Measurements from ENCODE around the gene LIMK2.

LIMK2 gene

GRCh38 chr22:31279821-31280505 is 67.9 kb downstream of the LIMK2 start:
- no peaks in the 10 kb centered on the region for H3K9me3 ChIP-seq (ENCODE audit: control insufficient read depth, low read length)
- no peaks in the 10 kb centered on the region for H3K27me3 ChIP-seq (ENCODE audit: control insufficient read depth, insufficient read depth, low read length, poor library complexity, severe bottlenecking)
- no peak overlapping the region for H3K27ac ChIP-seq (ENCODE audit: insufficient read depth, low read depth, low read length, poor library complexity, severe bottlenecking)
- H3K36me3 ChIP-seq (ENCODE audit: control insufficient read depth, insufficient read depth, low read length), result peaks cover 12% of the 10 kb centered on the region
- peaks cover 2% of the 10 kb centered on the region for H3K4me1 ChIP-seq (ENCODE audit: control insufficient read depth, insufficient read depth, low read length)
- H3K4me3 ChIP-seq (ENCODE audit: insufficient read depth, low read depth, low read length), result no peak overlapping the region

GRCh38 chr22:31281733-31282132 is 69.6 kb downstream of the LIMK2 start:
- WGBS, 2 experiments, result 81 to 89% methylated on average over 4 of the region's 4 CpGs

GRCh38 chr22:31282748-31283468 is 70.8 kb downstream of the LIMK2 start:
- Histone ChIP-seq H3K4me1 (ENCODE audit: control insufficient read depth, insufficient read depth, low read length) (peaks cover 3% of the 10 kb centered on the region), H3K9me3 (ENCODE audit: control insufficient read depth, low read length) (no peaks in the 10 kb centered on the region), H3K4me3 (ENCODE audit: insufficient read depth, low read depth, low read length) (no peak overlapping the region), H3K36me3 (ENCODE audit: control insufficient read depth, insufficient read depth, low read length) (no peaks in the 10 kb centered on the region), H3K27ac (ENCODE audit: insufficient read depth, low read depth, low read length, poor library complexity, severe bottlenecking) (no peak overlapping the region), H3K27me3 (ENCODE audit: control insufficient read depth, insufficient read depth, low read length, poor library complexity, severe bottlenecking) (no peaks in the 10 kb centered on the region)
- 79 to 83% methylated on average over 8 of the region's 8 CpGs for WGBS, 2 experiments

More at GRCh38 chr22:31281733-31282132, 69.6 kb downstream of the LIMK2 start:
- Histone ChIP-seq H3K4me3 (ENCODE audit: insufficient read depth, low read depth, low read length) (no peak overlapping the region), H3K27ac (ENCODE audit: insufficient read depth, low read depth, low read length, poor library complexity, severe bottlenecking) (no peak overlapping the region), H3K27me3 (ENCODE audit: control insufficient read depth, insufficient read depth, low read length, poor library complexity, severe bottlenecking) (no peaks in the 10 kb centered on the region), H3K36me3 (ENCODE audit: control insufficient read depth, insufficient read depth, low read length) (peaks cover 2% of the 10 kb centered on the region), H3K9me3 (ENCODE audit: control insufficient read depth, low read length) (no peaks in the 10 kb centered on the region), H3K4me1 (ENCODE audit: control insufficient read depth, insufficient read depth, low read length) (peaks cover 3% of the 10 kb centered on the region)

- Histone ChIP-seq H3K4me1 (ENCODE audit: control insufficient read depth, insufficient read depth, low read length) (peaks cover 3% of the 10 kb centered on the region), H3K4me3 (ENCODE audit: insufficient read depth, low read depth, low read length) (no peak overlapping the region), H3K27me3 (ENCODE audit: control insufficient read depth, insufficient read depth, low read length, poor library complexity, severe bottlenecking) (peaks cover 11% of the 10 kb centered on the region), H3K9me3 (ENCODE audit: control insufficient read depth, low read length) (no peaks in the 10 kb centered on the region), H3K27ac (ENCODE audit: insufficient read depth, low read depth, low read length, poor library complexity, severe bottlenecking) (no peak overlapping the region), H3K36me3 (ENCODE audit: control insufficient read depth, insufficient read depth, low read length) (no peaks in the 10 kb centered on the region)
- WGBS, 2 experiments, result 49 to 57% methylated on average over 3 of the region's 3 CpGs
Observed at GRCh38 chr22:31284281-31285155, 72.4 kb downstream of the LIMK2 start.

GRCh38 chr22:31286360-31287255 is 74.5 kb downstream of the LIMK2 start:
- H3K27ac ChIP-seq (ENCODE audit: insufficient read depth, low read depth, low read length, poor library complexity, severe bottlenecking), result no peak overlapping the region
- 92 to 93% methylated on average over 8 of the region's 8 CpGs for WGBS, 2 experiments
- H3K36me3 ChIP-seq (ENCODE audit: control insufficient read depth, insufficient read depth, low read length), result no peaks in the 10 kb centered on the region
- peaks cover 30% of the 10 kb centered on the region for H3K27me3 ChIP-seq (ENCODE audit: control insufficient read depth, insufficient read depth, low read length, poor library complexity, severe bottlenecking)
- peaks cover 9% of the 10 kb centered on the region for H3K4me1 ChIP-seq (ENCODE audit: control insufficient read depth, insufficient read depth, low read length)
- no peak overlapping the region for H3K4me3 ChIP-seq (ENCODE audit: insufficient read depth, low read depth, low read length)
- no peaks in the 10 kb centered on the region for H3K9me3 ChIP-seq (ENCODE audit: control insufficient read depth, low read length)

GRCh38 chr22:31287818-31288495 is 75.9 kb downstream of the LIMK2 start:
- Histone ChIP-seq H3K36me3 (ENCODE audit: control insufficient read depth, insufficient read depth, low read length) (no peaks in the 10 kb centered on the region), H3K27ac (ENCODE audit: insufficient read depth, low read depth, low read length, poor library complexity, severe bottlenecking) (no peak overlapping the region), H3K9me3 (ENCODE audit: control insufficient read depth, low read length) (no peaks in the 10 kb centered on the region), H3K4me1 (ENCODE audit: control insufficient read depth, insufficient read depth, low read length) (peaks cover 9% of the 10 kb centered on the region), H3K27me3 (ENCODE audit: control insufficient read depth, insufficient read depth, low read length, poor library complexity, severe bottlenecking) (peaks cover 36% of the 10 kb centered on the region), H3K4me3 (ENCODE audit: insufficient read depth, low read depth, low read length) (no peak overlapping the region)
- 87 to 88% methylated on average over 6 of the region's 6 CpGs for WGBS, 2 experiments

- H3K9me3 ChIP-seq (ENCODE audit: control insufficient read depth, low read length), result no peaks in the 10 kb centered on the region
- H3K36me3 ChIP-seq (ENCODE audit: control insufficient read depth, insufficient read depth, low read length), result no peaks in the 10 kb centered on the region
- WGBS, 2 experiments, result 78 to 81% methylated on average over 5 of the region's 5 CpGs
- no peak overlapping the region for H3K27ac ChIP-seq (ENCODE audit: insufficient read depth, low read depth, low read length, poor library complexity, severe bottlenecking)
- no peak overlapping the region for H3K4me3 ChIP-seq (ENCODE audit: insufficient read depth, low read depth, low read length)
- H3K27me3 ChIP-seq (ENCODE audit: control insufficient read depth, insufficient read depth, low read length, poor library complexity, severe bottlenecking), result peaks cover 36% of the 10 kb centered on the region
- peaks cover 9% of the 10 kb centered on the region for H3K4me1 ChIP-seq (ENCODE audit: control insufficient read depth, insufficient read depth, low read length)
Observed at GRCh38 chr22:31288496-31289240, 76.6 kb downstream of the LIMK2 start.

- WGBS, 2 experiments, result 87 to 90% methylated on average over 13 of the region's 13 CpGs
- Histone ChIP-seq H3K36me3 (ENCODE audit: control insufficient read depth, insufficient read depth, low read length) (no peaks in the 10 kb centered on the region), H3K4me3 (ENCODE audit: insufficient read depth, low read depth, low read length) (no peak overlapping the region)
Observed at GRCh38 chr22:31289344-31289743, 77.2 kb downstream of the LIMK2 start.

More at GRCh38 chr22:31289344-31289743, 77.2 kb downstream of the LIMK2 start:
- Histone ChIP-seq H3K9me3 (ENCODE audit: control insufficient read depth, low read length) (no peaks in the 10 kb centered on the region), H3K4me1 (ENCODE audit: control insufficient read depth, insufficient read depth, low read length) (peaks cover 9% of the 10 kb centered on the region), H3K27me3 (ENCODE audit: control insufficient read depth, insufficient read depth, low read length, poor library complexity, severe bottlenecking) (peaks cover 36% of the 10 kb centered on the region), H3K27ac (ENCODE audit: insufficient read depth, low read depth, low read length, poor library complexity, severe bottlenecking) (no peak overlapping the region)
